GM19397 (cell line): ENCODE results near the gene OR8H1.

ENCODE experiments used
- ATAC-seq: cut with Tn5 transposase; IDR thresholded peaks from one replicate; pipeline ENCODE4 v1.9.1; 2021; ENCODE audit warnings: mild to moderate bottlenecking, moderate library complexity; ENCODE audit not compliant: unreplicated experiment

OR8H1 gene

GRCh38 chr11:56292154-56292553 is at the start of gene OR8H1:
OR8H1 (minus strand) TSS chr11:56292254; CDS start chr11:56291062, 1,192 bp downstream.
- no peak for ATAC-seq

- no peak for ATAC-seq
These were observed 48.2 kb upstream of the OR8H1 start for GRCh38 chr11:56340289-56340688.

- ATAC-seq: no peak
These were observed 41.1 kb upstream of the OR8H1 start for GRCh38 chr11:56333156-56333555.

- ATAC-seq: no peak
These were observed 39.9 kb upstream of the OR8H1 start for GRCh38 chr11:56331861-56332491.

- ATAC-seq: no peak
These were observed 22.8 kb upstream of the OR8H1 start, which contains the start of gene OR8K3 for GRCh38 chr11:56314844-56315243. OR8K3 (plus strand) TSS chr11:56315144; CDS start chr11:56318307, 3,163 bp downstream.

- ATAC-seq: no peak
These were observed 15.8 kb upstream of the OR8H1 start for GRCh38 chr11:56307836-56308235.

GRCh38 chr11:56296898-56297297 is 4.8 kb upstream of the OR8H1 start:
- no peak for ATAC-seq

GRCh38 chr11:56273854-56274253 is 18.2 kb downstream of the OR8H1 start, which contains the start of gene OR5T1:
OR5T1 (plus strand) TSS chr11:56274154; CDS start chr11:56275639, 1,485 bp downstream.
- no peak for ATAC-seq

GRCh38 chr11:56271092-56271491 is 21.0 kb downstream of the OR8H1 start:
- no peak for ATAC-seq

GRCh38 chr11:56251954-56252353 is 40.1 kb downstream of the OR8H1 start, which contains the start of gene OR5T3:
OR5T3 (plus strand) TSS chr11:56252254; CDS start chr11:56252254, 0 bp downstream.
- ATAC-seq: no peak
